ENCODE results near the gene ZBTB47.

DNA sequence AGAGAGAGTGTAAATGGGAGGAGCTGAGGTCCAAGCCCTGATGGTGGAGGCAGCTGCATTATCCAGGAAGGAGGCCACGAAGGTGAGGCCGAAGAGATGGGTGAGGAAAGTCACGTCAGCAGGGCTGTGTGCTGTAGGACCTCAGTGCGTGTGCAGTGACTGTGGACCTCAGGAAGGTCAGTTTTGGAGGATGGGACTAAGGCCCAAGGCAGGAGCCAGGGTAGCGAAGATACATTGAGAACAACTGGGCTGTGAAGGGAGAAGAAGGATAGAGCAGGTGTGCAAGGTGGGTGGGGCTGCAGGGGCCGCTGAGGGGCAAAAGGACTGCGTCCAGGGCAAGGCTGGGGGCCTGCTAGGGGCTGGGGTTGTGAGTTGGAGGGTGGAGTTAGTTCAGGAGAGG, 36.7 kb downstream of the ZBTB47 start:
- TF ChIP-seq, protein P1, sequence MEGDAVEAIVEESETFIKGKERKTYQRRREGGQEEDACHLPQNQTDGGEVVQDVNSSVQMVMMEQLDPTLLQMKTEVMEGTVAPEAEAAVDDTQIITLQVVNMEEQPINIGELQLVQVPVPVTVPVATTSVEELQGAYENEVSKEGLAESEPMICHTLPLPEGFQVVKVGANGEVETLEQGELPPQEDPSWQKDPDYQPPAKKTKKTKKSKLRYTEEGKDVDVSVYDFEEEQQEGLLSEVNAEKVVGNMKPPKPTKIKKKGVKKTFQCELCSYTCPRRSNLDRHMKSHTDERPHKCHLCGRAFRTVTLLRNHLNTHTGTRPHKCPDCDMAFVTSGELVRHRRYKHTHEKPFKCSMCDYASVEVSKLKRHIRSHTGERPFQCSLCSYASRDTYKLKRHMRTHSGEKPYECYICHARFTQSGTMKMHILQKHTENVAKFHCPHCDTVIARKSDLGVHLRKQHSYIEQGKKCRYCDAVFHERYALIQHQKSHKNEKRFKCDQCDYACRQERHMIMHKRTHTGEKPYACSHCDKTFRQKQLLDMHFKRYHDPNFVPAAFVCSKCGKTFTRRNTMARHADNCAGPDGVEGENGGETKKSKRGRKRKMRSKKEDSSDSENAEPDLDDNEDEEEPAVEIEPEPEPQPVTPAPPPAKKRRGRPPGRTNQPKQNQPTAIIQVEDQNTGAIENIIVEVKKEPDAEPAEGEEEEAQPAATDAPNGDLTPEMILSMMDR (IDR thresholded peaks at IDR 0.05; ENCODE audit: extremely low read depth in 1 of 2, insufficient read depth in 1 of 2, low read depth in 1 of 2, low read length in 2 of 2): no peak
- TF ChIP-seq POLR2A (IDR thresholded peaks at IDR 0.05; ENCODE audit: low read depth, low read length) (no peak), MYC (IDR thresholded peaks at IDR 0.05; ENCODE audit: low read depth, low read length) (no peak)
